GM12878 (cell line): ENCODE measurements around the gene TBKBP1. TPM values are rescaled to one million over a fixed set of nuclear protein-coding genes. Genes with fewer than 3 reads are reported as not detected.

Source experiments
- ATAC-seq: fragments of 200-7000 bp; cut with Tn5 transposase; 3 replicates; pipeline ENCODE4 v1.9.1; 2020; ENCODE audit warnings: mild to moderate bottlenecking, moderate library complexity
- BruUV-seq: library from RNA; stranded (reverse); fragments of 400-500 nt; replicated peaks from 2 replicates; lab custom pipeline; 2021; lab: Mats Ljungman, UMichigan
- CTCF ChIA-PET: fragments of 300-600 bp; sonication (Branson Sonifier 250); formaldehyde crosslinking; extraction: SDS; loops from one replicate; lab custom pipeline; 2021; ENCODE audit warnings: inconsistent platforms; lab: Yijun Ruan, JAX
- POLR2A ChIA-PET: fragments of 350-600 bp; formaldehyde crosslinking; extraction: SDS; loops from one replicate; lab custom pipeline; 2021; ENCODE audit warnings: inconsistent platforms; lab: Charles Lee
- RAD21 ChIA-PET: fragments of 300-600 bp; sonication (Branson Sonifier 250); formaldehyde crosslinking; loops from one replicate; lab custom pipeline; 2023; ENCODE audit warnings: antibody characterized with exemption; ENCODE audit not compliant: unreplicated experiment; lab: Charles Lee
- SMC1A ChIA-PET: fragments of 300-600 bp; sonication (Branson Sonifier 250); formaldehyde crosslinking; loops from one replicate; lab custom pipeline; 2023; ENCODE audit not compliant: unreplicated experiment, uncharacterized antibody; lab: Charles Lee
- DNase-seq: peaks from one replicate; pipeline ENCODE4 v3.0.0-alpha.2; 2011; ENCODE audit warnings: low read depth, low spot score
- FAIRE-seq: peaks from 3 replicates; lab custom pipeline; 2011; peaks lifted over from hg19 to GRCh38; lab: Jason Lieb, UNC
- H2AFZ ChIP-seq: 2 replicates; pipeline ENCODE4 v1.6.0; 2011; ENCODE audit warnings: low read depth, low read length, control low read depth; ENCODE audit not compliant: control insufficient read depth
- H3K27ac ChIP-seq: 2 replicates; pipeline ENCODE4 v1.5.1; 2011; ENCODE audit warnings: control low read depth; ENCODE audit not compliant: control insufficient read depth, insufficient read depth
- H3K27me3 ChIP-seq, 2 experiments: replicated peaks in 1 of 2; 2 replicates each; pipeline versions ENCODE4 v1.6.0 to v1.6.1; 2011; ENCODE audit warnings: low read length in 1 of 2; ENCODE audit not compliant: control insufficient read depth in 2 of 2, insufficient read depth in 2 of 2
- H3K36me3 ChIP-seq, 2 experiments: 2 replicates each; pipeline ENCODE4 v1.5.1; 2011; ENCODE audit warnings: low read length in 1 of 2; ENCODE audit not compliant: control insufficient read depth in 2 of 2, insufficient read depth in 2 of 2
- H3K4me1 ChIP-seq: 2 replicates; pipeline ENCODE4 v1.6.1; 2011; ENCODE audit warnings: mild to moderate bottlenecking, low read length, moderate library complexity, mixed read lengths; ENCODE audit not compliant: control insufficient read depth, insufficient read depth
- H3K4me2 ChIP-seq: 2 replicates; pipeline ENCODE4 v1.6.0; 2011; ENCODE audit warnings: control low read depth; ENCODE audit not compliant: control insufficient read depth, insufficient read depth
- H3K4me3 ChIP-seq: fragments of 200-600 bp; sonication (generic); 2 replicates; pipeline ENCODE4 v1.5.1; 2016
- H3K79me2 ChIP-seq: 2 replicates; pipeline ENCODE4 v1.6.0; 2011; ENCODE audit warnings: low read length; ENCODE audit not compliant: control insufficient read depth, insufficient read depth
- H3K9ac ChIP-seq: 2 replicates; pipeline ENCODE4 v1.8.0; 2011; ENCODE audit warnings: low read length, control low read depth, mixed read lengths; ENCODE audit not compliant: control insufficient read depth, insufficient read depth
- H3K9me3 ChIP-seq: replicated peaks from 3 replicates; pipeline ENCODE4 v1.5.1; 2011; ENCODE audit warnings: mild to moderate bottlenecking, low read length; ENCODE audit not compliant: control insufficient read depth, insufficient read depth
- H4K20me1 ChIP-seq: 2 replicates; pipeline ENCODE4 v1.6.0; 2011; ENCODE audit not compliant: control insufficient read depth, insufficient read depth
- CEBPZ ChIP-seq: fragments of 150-350 bp; IDR thresholded peaks from 2 replicates; pipeline ENCODE4 v1.6.1; 2016; ENCODE audit warnings: low read depth, low read length
- E2F4 ChIP-seq: IDR thresholded peaks from 2 replicates; pipeline ENCODE4 v1.6.1; 2012; ENCODE audit warnings: low read depth, low read length, improper control_type of control experiment
- NKRF ChIP-seq: fragments of 450-650 bp; conservative IDR thresholded peaks from 2 replicates; pipeline ENCODE4 v1.6.1; 2017; ENCODE audit warnings: mild to moderate bottlenecking, moderate library complexity
- RELA ChIP-seq: fragments of 450-650 bp; IDR thresholded peaks from 2 replicates; pipeline ENCODE4 v1.8.0; 2014; ENCODE audit warnings: borderline replicate concordance; ENCODE audit not compliant: partially characterized antibody
- SP1 ChIP-seq: IDR thresholded peaks from one replicate; pipeline ENCODE4 v1.6.1; 2011; ENCODE audit warnings: low read depth, low read length
- SREBF2 ChIP-seq: IDR thresholded peaks from 2 replicates; pipeline ENCODE4 v1.6.1; 2012; ENCODE audit warnings: mild to moderate bottlenecking, low read length
- ZBED1 ChIP-seq: IDR thresholded peaks from 2 replicates; pipeline ENCODE4 v1.6.1; 2016; ENCODE audit warnings: borderline replicate concordance
- WGBS: methylation state at CpG from one replicate; pipeline ENCODE4 v1.1.6; 2016; ENCODE audit warnings: low lambda C conversion rate; ENCODE audit not compliant: insufficient replicate concordance, insufficient coverage; ENCODE audit errors: missing lambda C conversion rate; 5-methylcytosine and 5-hydroxymethylcytosine counted together
- in situ Hi-C: fragments of 300-500 bp; cut with MboI; formaldehyde crosslinking; loops from 9 replicates; pipeline ENCODE4 v1.14.3; 2018; ENCODE audit warnings: mixed read lengths
- intact Hi-C: fragments of 100-400 bp; cut with micrococcal nuclease; formaldehyde crosslinking; loops from one replicate; pipeline ENCODE4 v1.14.2; 2022; ENCODE audit not compliant: unreplicated experiment
- polyA plus RNA-seq, 11 experiments: library from polyadenylated mRNA; depleted of rRNA in 4 of 11; unstranded in 6 of 11; stranded (reverse) in 5 of 11; fragments of >200 nt; fragmentation: Nextera tagmentation in 4 of 11; fragmentation: Illumina TruSeq in 1 of 11; extraction: Ambion mirVana in 4 of 11; extraction: Trizol in 1 of 11; gene quantifications; 1 replicate in 1 of 11; 2 replicates in 10 of 11; pipeline versions ENCODE4 v1.2.1 to v1.2.3, GENCODE V29; 2011 to 2016; ENCODE audit warnings: inconsistent platforms in 2 of 11, missing spikeins in 2 of 11, low read depth in 1 of 11
- total RNA-seq, 4 experiments: library from RNA; depleted of rRNA in 3 of 4; stranded (reverse); fragments of >200 nt in 3 of 4; fragmentation: Illumina TruSeq in 1 of 4; extraction: Trizol in 1 of 4; gene quantifications; 2 replicates each; pipeline versions ENCODE4 v1.2.1 to v1.2.3, GENCODE V29; 2013 to 2021
- TF ChIP-seq, protein P1 (sequence below): IDR thresholded peaks from 2 replicates; pipeline ENCODE4 v1.6.1; 2012; ENCODE audit warnings: low read depth, low read length, improper control_type of control experiment
- TF ChIP-seq, protein P2 (sequence below): fragments of 450-650 bp; formaldehyde crosslinking; IDR thresholded peaks from 2 replicates; pipeline ENCODE4 v1.5.0; 2022; ENCODE audit warnings: mild to moderate bottlenecking, missing genetic modification characterization

The TBKBP1 gene
- total and polyA plus RNA-seq, 10 of the 15 experiments (the other 5 are each of a cell fraction or from before 2014, with no cell fraction given): 0.11 to 2.7 (median 0.74) TPM; not detected in 3

- Histone ChIP-seq H4K20me1 (no peaks in the 10 kb centered on the region), H3K27ac (no peak overlapping the region), H2AFZ (no peak overlapping the region), H3K4me2 (peak overlapping the region; percentile 53), H3K27me3 (no peaks in the 10 kb centered on the region), H3K4me3 (no peak overlapping the region), H3K9me3 (no peaks in the 10 kb centered on the region), H3K4me1 (peaks cover 42% of the 10 kb centered on the region), H3K9ac (no peak overlapping the region), H3K36me3 (no peaks in the 10 kb centered on the region), H3K79me2 (no peaks in the 10 kb centered on the region)
- in situ Hi-C loops (no loop called here), intact Hi-C loops (no loop called here)
- FAIRE-seq: peak; percentile 7
- TF ChIP-seq ZBED1 (no peak), NKRF (no peak), CEBPZ (no peak), E2F4 (no peak), RELA (no peak), SP1 (no peak), SREBF2 (no peak)
- TF ChIP-seq, protein P1, sequence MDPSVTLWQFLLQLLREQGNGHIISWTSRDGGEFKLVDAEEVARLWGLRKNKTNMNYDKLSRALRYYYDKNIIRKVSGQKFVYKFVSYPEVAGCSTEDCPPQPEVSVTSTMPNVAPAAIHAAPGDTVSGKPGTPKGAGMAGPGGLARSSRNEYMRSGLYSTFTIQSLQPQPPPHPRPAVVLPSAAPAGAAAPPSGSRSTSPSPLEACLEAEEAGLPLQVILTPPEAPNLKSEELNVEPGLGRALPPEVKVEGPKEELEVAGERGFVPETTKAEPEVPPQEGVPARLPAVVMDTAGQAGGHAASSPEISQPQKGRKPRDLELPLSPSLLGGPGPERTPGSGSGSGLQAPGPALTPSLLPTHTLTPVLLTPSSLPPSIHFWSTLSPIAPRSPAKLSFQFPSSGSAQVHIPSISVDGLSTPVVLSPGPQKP: no peak
- TF ChIP-seq, protein P2, sequence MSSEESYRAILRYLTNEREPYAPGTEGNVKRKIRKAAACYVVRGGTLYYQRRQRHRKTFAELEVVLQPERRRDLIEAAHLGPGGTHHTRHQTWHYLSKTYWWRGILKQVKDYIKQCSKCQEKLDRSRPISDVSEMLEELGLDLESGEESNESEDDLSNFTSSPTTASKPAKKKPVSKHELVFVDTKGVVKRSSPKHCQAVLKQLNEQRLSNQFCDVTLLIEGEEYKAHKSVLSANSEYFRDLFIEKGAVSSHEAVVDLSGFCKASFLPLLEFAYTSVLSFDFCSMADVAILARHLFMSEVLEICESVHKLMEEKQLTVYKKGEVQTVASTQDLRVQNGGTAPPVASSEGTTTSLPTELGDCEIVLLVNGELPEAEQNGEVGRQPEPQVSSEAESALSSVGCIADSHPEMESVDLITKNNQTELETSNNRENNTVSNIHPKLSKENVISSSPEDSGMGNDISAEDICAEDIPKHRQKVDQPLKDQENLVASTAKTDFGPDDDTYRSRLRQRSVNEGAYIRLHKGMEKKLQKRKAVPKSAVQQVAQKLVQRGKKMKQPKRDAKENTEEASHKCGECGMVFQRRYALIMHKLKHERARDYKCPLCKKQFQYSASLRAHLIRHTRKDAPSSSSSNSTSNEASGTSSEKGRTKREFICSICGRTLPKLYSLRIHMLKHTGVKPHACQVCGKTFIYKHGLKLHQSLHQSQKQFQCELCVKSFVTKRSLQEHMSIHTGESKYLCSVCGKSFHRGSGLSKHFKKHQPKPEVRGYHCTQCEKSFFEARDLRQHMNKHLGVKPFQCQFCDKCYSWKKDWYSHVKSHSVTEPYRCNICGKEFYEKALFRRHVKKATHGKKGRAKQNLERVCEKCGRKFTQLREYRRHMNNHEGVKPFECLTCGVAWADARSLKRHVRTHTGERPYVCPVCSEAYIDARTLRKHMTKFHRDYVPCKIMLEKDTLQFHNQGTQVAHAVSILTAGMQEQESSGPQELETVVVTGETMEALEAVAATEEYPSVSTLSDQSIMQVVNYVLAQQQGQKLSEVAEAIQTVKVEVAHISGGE (CRISPR knock-in tag): no peak
- no TSS peak for BruUV-seq
- 35% methylated on average over 12 of the region's 12 CpGs for WGBS
- POLR2A ChIA-PET: interaction anchor here (0.9 to 1.9 kb wide), 3 partner anchors 11 to 14 kb away, joined by 3 to 4 read pairs (median 3); no protein-coding TSS in a partner anchor
- ATAC-seq: no peak
- CTCF ChIA-PET: interaction anchor here (0.6 to 9.4 kb wide), 5 partner anchors 8 to 61 kb away, joined by 3 to 229 read pairs (median 3); no protein-coding TSS in a partner anchor
- SMC1A ChIA-PET: interaction anchor here (2.4 to 3.5 kb wide), 2 partner anchors 9 to 30 kb away, joined by 9 to 27 read pairs; no protein-coding TSS in a partner anchor
- RAD21 ChIA-PET: interaction anchor here (1.3 to 1.5 kb wide), 2 partner anchors 8 to 27 kb away, joined by 3 to 6 read pairs; partner anchors contain the start of gene TBX21
- no peak for DNase-seq
Observed at GRCh38 chr17:47705536-47706530, 11.9 kb downstream of the TBKBP1 start.
